Adrenal gland (tissue), 12 donors: Measurements from ENCODE around the gene AMMECR1. TPM values are rescaled to one million over a fixed set of nuclear protein-coding genes. Genes with fewer than 3 reads are reported as not detected.

ENCODE experiments used
- DNase-seq, 7 donors: peaks; one replicate each; pipeline ENCODE4 v3.0.0-alpha.2; 2019 to 2020
- H3K27ac ChIP-seq, 5 donors: fragments of 200-600 bp; sonication (generic) in 4 of 5; 1 replicate in 3 of 5; 2 replicates in 2 of 5; pipeline versions ENCODE4 v1.5.1 to v1.8.0; 2016 to 2020; ENCODE audit warnings: mild to moderate bottlenecking in 1 of 5
- H3K27me3 ChIP-seq: fragments of 200-600 bp; 2 replicates; pipeline ENCODE4 v1.8.0; 2021
- H3K36me3 ChIP-seq, 2 donors: fragments of 200-600 bp; replicated peaks in 1 of 2; 1 replicate in 1 of 2; 2 replicates in 1 of 2; pipeline versions ENCODE4 v1.5.1 to v1.8.0; 2018 to 2022
- H3K4me1 ChIP-seq, 2 donors: fragments of 200-600 bp; replicated peaks in 1 of 2; 1 replicate in 1 of 2; 2 replicates in 1 of 2; pipeline versions ENCODE4 v1.5.1 to v1.8.0; 2018 to 2021
- H3K4me3 ChIP-seq, 4 donors: fragments of 200-600 bp; sonication (generic) in 3 of 4; one replicate each; pipeline ENCODE4 v1.5.1; 2016 to 2018
- H3K9me3 ChIP-seq, 3 donors: fragments of 200-600 bp; sonication (generic) in 1 of 3; replicated peaks in 1 of 3; 1 replicate in 2 of 3; 2 replicates in 1 of 3; pipeline versions ENCODE4 v1.5.1 to v1.8.0; 2016 to 2021
- CTCF ChIP-seq, 6 experiments: fragments of 450-650 bp in 4 of 6; fragments of 200-600 bp in 2 of 6; sonication (generic) in 1 of 6; IDR thresholded peaks; 1 replicate in 5 of 6; 2 replicates in 1 of 6; pipeline versions ENCODE4 v1.5.1 to v1.8.0; 2016 to 2021; ENCODE audit warnings: antibody characterized with exemption in 6 of 6, mild to moderate bottlenecking in 2 of 6, moderate library complexity in 1 of 6
- POLR2A ChIP-seq, 2 donors: fragments of 450-650 bp; IDR thresholded peaks; one replicate each; pipeline ENCODE4 v1.6.1; 2017; ENCODE audit warnings: antibody characterized with exemption in 2 of 2, mild to moderate bottlenecking in 2 of 2, moderate library complexity in 1 of 2
- WGBS, 4 donors: extraction: QIAGEN DNeasy Blood & Tissue Kit in 2 of 4; methylation state at CpG; one replicate each; pipeline versions ENCODE4 v1.1.5 to v1.1.7; 2013 to 2017; 5-methylcytosine and 5-hydroxymethylcytosine counted together
- intact Hi-C, 2 donors: fragments of 100-400 bp; cut with DNase I; formaldehyde crosslinking; loops; one replicate each; pipeline versions ENCODE4 v1.14.1 to v1.15.0; 2022 to 2023
- polyA plus RNA-seq, 3 donors: library from polyadenylated mRNA; stranded (reverse); fragments of 200-250 nt in 2 of 3; fragments of 350-450 nt in 1 of 3; fragmentation: Illumina TruSeq in 1 of 3; extraction: RNeasy Lipid Tissue Mini Kit (QIAGEN cat#74804) in 1 of 3; gene quantifications; one replicate each; pipeline ENCODE4 v1.2.3, GENCODE V29; 2013 to 2014
- small RNA-seq, 2 donors: library from RNA; depleted of rRNA; stranded (forward); fragments of <200 nt; gene quantifications; one replicate each; pipeline ENCODE3, GENCODE V24; 2016
- total RNA-seq, 9 donors: library from RNA; depleted of rRNA in 4 of 9; stranded (reverse); fragments of >200 nt in 4 of 9; fragments of 120-200 nt in 1 of 9; fragmentation: NEBNext Ultra II Directional in 1 of 9; extraction: Animal tissue kit (Norgen Biotek cat#: 25700) in 1 of 9; gene quantifications; one replicate each; pipeline versions ENCODE4 v1.1.0 to v1.2.4, GENCODE V29; 2013 to 2023
- donor health status: healthy with polysubstance abuse.
- donor health status: Bipolar disorder and iron deficiency.
- donor health status: DM: yes; HTN: yes; CAD: no.
- donor health status: DM: no; HTN: no; CAD: no.
- donor health status: DM: no; HTN: no; CAD: no.
- donor health status: DM: yes; HTN: yes; CAD: no.

Gene AMMECR1
- total and polyA plus RNA-seq, 12 donors, result 2.6 to 20.1 (median 7.8) TPM

GRCh38 chrX:110146521-110146920, 171.4 kb downstream of the AMMECR1 start:
- no peaks in the 10 kb centered on the region for H3K4me1 ChIP-seq
- H3K27me3 ChIP-seq, result peaks cover 4% of the 10 kb centered on the region
- intact Hi-C loops, result loop anchor here (5.0 to 10.0 kb wide), 2 partner anchors 232 to 234 kb away; no protein-coding TSS in a partner anchor
- DNase-seq, result peak in 6 of 7 donors; percentile 37 to 59 (median 46)
- 14 to 32% (median 18%) methylated on average over 1 to 2 of the region's 2 CpGs for WGBS, 4 donors
- H3K36me3 ChIP-seq, result no peaks in the 10 kb centered on the region
- H3K9me3 ChIP-seq, result no peaks in the 10 kb centered on the region
- TF ChIP-seq CTCF (IDR thresholded peaks at IDR 0.05), result peak; percentile 54 to 67 (median 61)
- no peak for TF ChIP-seq POLR2A (IDR thresholded peaks at IDR 0.05)
- H3K27ac ChIP-seq, result no peak overlapping the region
- H3K4me3 ChIP-seq, result no peak overlapping the region

DNA sequence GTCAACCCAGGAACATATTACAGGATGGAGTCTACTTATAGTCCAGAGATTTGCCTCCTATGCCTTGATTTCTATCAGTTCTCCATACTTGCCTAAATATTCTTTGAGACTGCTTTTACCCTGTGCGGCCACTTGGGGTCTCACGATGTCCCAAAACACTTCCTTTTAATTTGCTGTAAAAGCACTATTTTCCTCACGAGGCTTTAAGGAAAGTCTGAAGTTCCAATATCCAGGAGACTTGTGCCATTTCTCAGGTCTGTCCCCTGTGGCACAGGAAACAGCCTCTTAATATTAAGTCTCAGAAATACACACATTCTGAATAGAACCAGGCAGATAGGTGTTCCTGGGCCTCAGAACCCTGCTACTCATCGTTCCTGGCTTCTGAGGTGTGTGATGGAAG, 172.0 kb downstream of the AMMECR1 start:
- Histone ChIP-seq H3K4me1 (no peaks in the 10 kb centered on the region), H3K27me3 (peaks cover 4% of the 10 kb centered on the region), H3K27ac (no peak overlapping the region), H3K4me3 (no peak overlapping the region), H3K9me3 (no peaks in the 10 kb centered on the region), H3K36me3 (no peaks in the 10 kb centered on the region)
- intact Hi-C loops, result loop anchor here (5.0 to 10.0 kb wide), 2 partner anchors 231 to 234 kb away; no protein-coding TSS in a partner anchor
- DNase-seq, result peak in 5 of 7 donors; percentile 20 to 58 (median 44)
- 11 to 23% (median 16%) methylated on average over 4 of the region's 4 CpGs for WGBS, 4 donors
- TF ChIP-seq CTCF (IDR thresholded peaks at IDR 0.05) (peak; percentile 34 to 66 (median 53)), POLR2A (IDR thresholded peaks at IDR 0.05) (no peak)

DNA sequence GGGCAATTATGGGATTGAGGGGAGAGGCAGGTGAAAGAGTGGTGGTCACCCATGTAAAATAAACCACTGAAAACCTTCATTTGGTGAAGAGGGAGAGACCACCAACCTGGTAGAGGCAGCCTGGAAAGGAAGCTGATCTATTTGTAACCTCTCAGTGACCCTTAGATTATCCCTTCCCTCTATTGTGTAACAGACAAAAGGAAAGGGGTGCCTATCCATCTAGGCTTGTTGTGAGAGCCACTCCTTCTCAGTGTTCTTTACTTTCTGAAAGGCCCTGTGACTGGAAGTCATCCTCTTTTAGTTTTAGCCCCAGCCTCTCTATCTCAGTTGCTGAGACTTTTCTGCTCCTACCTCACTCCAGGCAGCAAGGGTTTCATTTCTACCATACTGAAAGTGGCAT, 172.6 kb downstream of the AMMECR1 start:
- H3K4me3 ChIP-seq, result no peak overlapping the region
- no peak for DNase-seq
- H3K36me3 ChIP-seq, result no peaks in the 10 kb centered on the region
- intact Hi-C loops, result loop anchor here (5.0 to 10.0 kb wide), 2 partner anchors 231 to 233 kb away; no protein-coding TSS in a partner anchor
- no peaks in the 10 kb centered on the region for H3K9me3 ChIP-seq
- TF ChIP-seq POLR2A (IDR thresholded peaks at IDR 0.05) (no peak), CTCF (IDR thresholded peaks at IDR 0.05) (no peak)
- H3K4me1 ChIP-seq, result no peaks in the 10 kb centered on the region
- peaks cover 4% of the 10 kb centered on the region for H3K27me3 ChIP-seq
- H3K27ac ChIP-seq, result no peak overlapping the region

Small RNAs within 50 kb of the gene (small RNA-seq; reads per million reads assigned to genes)
- gene GNG5P2 (0 reads per million in 2 donors), gene SNORD96B (0.67 to 0.71 reads per million in 2 donors)

Other genes starting within 250 kb of the AMMECR1 start
- gene RTL9, start 40.8 kb upstream of the AMMECR1 start, total RNA-seq, result 1 to 10 TPM in 1 of 9 donors, under 1 TPM in 7, not detected in 1; 0.04 to 1.3 (median 0.07) TPM
- gene RTL9, start 40.8 kb upstream of the AMMECR1 start, polyA plus RNA-seq, result under 1 TPM; 0.08 to 0.66 (median 0.10) TPM